GM12892 (cell line): ENCODE results near the gene SH2D6.

Experiments used
- POLR2A ChIP-seq: IDR thresholded peaks from 2 replicates; pipeline ENCODE4 v1.6.1; 2011; ENCODE audit warnings: low read depth, low read length, control low read depth
- POLR2AphosphoS5 ChIP-seq: IDR thresholded peaks from 2 replicates; pipeline ENCODE4 v1.6.1; 2011; ENCODE audit warnings: low read depth, low read length, control low read depth

GRCh38 chr2:85398426-85399182 lies 19.9 kb upstream of the SH2D6 start:
- no peak for TF ChIP-seq POLR2AphosphoS5
- no peak for TF ChIP-seq POLR2A
